SK-N-SH (cell line): ENCODE measurements around the gene CILP. TPM values are rescaled to one million over a fixed set of nuclear protein-coding genes. Genes with fewer than 3 reads are reported as not detected.

Experiments used
- CTCF ChIA-PET: fragments of 300-600, 350-600 bp; formaldehyde crosslinking; extraction: SDS; loops from one replicate; lab custom pipeline; 2021; lab: Yijun Ruan, JAX
- POLR2A ChIA-PET: fragments of 350-600 bp; sonication (Branson Sonifier 250); formaldehyde crosslinking; extraction: SDS; loops from one replicate; lab custom pipeline; 2020; ENCODE audit warnings: antibody characterized with exemption, inconsistent platforms; lab: Yijun Ruan, JAX
- DNase-seq: peaks from one replicate; pipeline ENCODE4 v3.0.0; 2012
- H2AFZ ChIP-seq: fragments of 200-600 bp; sonication (generic); 2 replicates; pipeline ENCODE4 v1.8.1; 2016; ENCODE audit warnings: antibody characterized with exemption, mild to moderate bottlenecking, low read depth
- H3F3A ChIP-seq: fragments of 200-600 bp; sonication (generic); replicated peaks from 2 replicates; pipeline ENCODE3; 2016; ENCODE audit warnings: antibody characterized with exemption, mild to moderate bottlenecking; ENCODE audit not compliant: insufficient read depth
- H3K27ac ChIP-seq, 2 experiments: fragments of 200-500 bp in 1 of 2; fragments of 200-600 bp in 1 of 2; sonication (Bioruptor generic) in 1 of 2; sonication (generic), shearing (Covaris generic) in 1 of 2; 2 replicates each; pipeline versions ENCODE4 v1.5.1 to v1.6.1; 2014 to 2016; ENCODE audit warnings: low read depth in 2 of 2, inconsistent platforms in 1 of 2, low read length in 1 of 2, mild to moderate bottlenecking in 1 of 2, mixed read lengths in 1 of 2
- H3K27me3 ChIP-seq: fragments of 200-600 bp; sonication (generic), shearing (Covaris generic); 2 replicates; pipeline ENCODE4 v1.6.1; 2016; ENCODE audit warnings: mixed run types; ENCODE audit not compliant: insufficient read depth
- H3K36me3 ChIP-seq, 2 experiments: fragments of 200-500 bp in 1 of 2; fragments of 200-600 bp in 1 of 2; sonication (Bioruptor generic) in 1 of 2; sonication (generic) in 1 of 2; replicated peaks in 1 of 2; 2 replicates each; pipeline versions ENCODE3 to v1.5.1; 2014 to 2016; ENCODE audit warnings: low read length in 1 of 2, mild to moderate bottlenecking in 1 of 2; ENCODE audit not compliant: insufficient read depth in 2 of 2, control insufficient read depth in 1 of 2
- H3K4me1 ChIP-seq, 2 experiments: fragments of 200-500 bp in 1 of 2; fragments of 200-600 bp in 1 of 2; sonication (Bioruptor generic) in 1 of 2; sonication (generic), shearing (Covaris generic) in 1 of 2; 2 replicates each; pipeline versions ENCODE4 v1.5.1 to v1.6.1; 2014 to 2016; ENCODE audit warnings: low read depth in 1 of 2, low read length in 1 of 2, mixed run types in 1 of 2; ENCODE audit not compliant: insufficient read depth in 2 of 2, control insufficient read depth in 1 of 2
- H3K4me2 ChIP-seq: fragments of 200-600 bp; sonication (generic), shearing (Covaris generic); 2 replicates; pipeline ENCODE4 v1.6.1; 2017; ENCODE audit warnings: mixed run types
- H3K4me3 ChIP-seq, 2 experiments: fragments of 200-500 bp in 1 of 2; fragments of 200-600 bp in 1 of 2; sonication (Bioruptor generic) in 1 of 2; sonication (generic), shearing (Covaris generic) in 1 of 2; 2 replicates each; pipeline versions ENCODE4 v1.5.1 to v1.8.1; 2014 to 2016; ENCODE audit warnings: low read depth in 2 of 2, inconsistent platforms in 1 of 2, low read length in 1 of 2, mild to moderate bottlenecking in 1 of 2, mixed read lengths in 1 of 2, moderate library complexity in 1 of 2
- H3K79me2 ChIP-seq: fragments of 200-600 bp; sonication (generic); 2 replicates; pipeline ENCODE4 v1.8.1; 2017; ENCODE audit warnings: mild to moderate bottlenecking; ENCODE audit not compliant: insufficient read depth
- H3K9ac ChIP-seq: fragments of 200-600 bp; sonication (generic); 2 replicates; pipeline ENCODE4 v1.6.1; 2017; ENCODE audit warnings: mixed run types
- H3K9me2 ChIP-seq: fragments of 200-600 bp; sonication (generic); 2 replicates; pipeline ENCODE4 v1.6.1; 2017; ENCODE audit warnings: mixed run types
- H3K9me3 ChIP-seq: fragments of 200-600 bp; sonication (generic); 2 replicates; pipeline ENCODE4 v1.6.1; 2017; ENCODE audit warnings: mixed run types, mild to moderate bottlenecking, moderate library complexity
- H4K20me1 ChIP-seq: fragments of 200-600 bp; sonication (generic); 2 replicates; pipeline ENCODE4 v1.6.1; 2017; ENCODE audit warnings: mild to moderate bottlenecking, mixed run types; ENCODE audit not compliant: insufficient read depth
- ELF1 ChIP-seq: IDR thresholded peaks from 2 replicates; pipeline ENCODE4 v1.4.0; 2012
- EP300 ChIP-seq, 2 experiments: IDR thresholded peaks; 2 replicates each; pipeline versions ENCODE4 v1.4.0 to v1.6.1; 2012; ENCODE audit warnings: borderline replicate concordance in 1 of 2, low read depth in 1 of 2, low read length in 1 of 2
- EZH2phosphoT487 ChIP-seq: fragments of 200-600 bp; sonication (generic); IDR thresholded peaks from 2 replicates; pipeline ENCODE4 v1.6.1; 2017; ENCODE audit warnings: low read depth, mixed run types, mild to moderate bottlenecking, antibody characterized with exemption, moderate library complexity, borderline replicate concordance
- FOXJ3 ChIP-seq: sonication (generic); formaldehyde crosslinking; IDR thresholded peaks from 2 replicates; pipeline ENCODE4 v1.5.1; 2020; ENCODE audit warnings: mild to moderate bottlenecking, missing genetic modification reagents
- FOXM1 ChIP-seq: IDR thresholded peaks from 2 replicates; pipeline ENCODE4 v1.4.0; 2012; ENCODE audit warnings: low read depth, mild to moderate bottlenecking
- GATA2 ChIP-seq: sonication (generic); formaldehyde crosslinking; IDR thresholded peaks from 2 replicates; pipeline ENCODE4 v1.5.0; 2020; ENCODE audit warnings: mild to moderate bottlenecking, missing genetic modification reagents
- IRF3 ChIP-seq: fragments of 150-350 bp; IDR thresholded peaks from 2 replicates; pipeline ENCODE4 v1.6.1; 2016; ENCODE audit warnings: mild to moderate bottlenecking, low read depth, low read length
- MXI1 ChIP-seq: IDR thresholded peaks from 2 replicates; pipeline ENCODE4 v1.6.1; 2012; ENCODE audit warnings: mild to moderate bottlenecking, low read depth, low read length, improper control_type of control experiment
- NFIC ChIP-seq: IDR thresholded peaks from 2 replicates; pipeline ENCODE4 v1.4.0; 2012; ENCODE audit warnings: borderline replicate concordance
- POLR2AphosphoS5 ChIP-seq: IDR thresholded peaks from 2 replicates; pipeline ENCODE4 v1.6.1; 2012; ENCODE audit warnings: low read depth, low read length
- RAD21 ChIP-seq: IDR thresholded peaks from 2 replicates; pipeline ENCODE4 v1.6.1; 2012; ENCODE audit warnings: mild to moderate bottlenecking, low read length
- RCOR1 ChIP-seq: fragments of 150-350 bp; IDR thresholded peaks from 2 replicates; pipeline ENCODE4 v1.6.1; 2017; ENCODE audit warnings: antibody characterized with exemption, low read length
- RFX5 ChIP-seq: IDR thresholded peaks from 2 replicates; pipeline ENCODE4 v1.6.1; 2012; ENCODE audit warnings: mild to moderate bottlenecking, improper control_type of control experiment, low read length
- RXRA ChIP-seq: IDR thresholded peaks from 2 replicates; pipeline ENCODE4 v1.4.0; 2012; ENCODE audit warnings: low read depth, mild to moderate bottlenecking, borderline replicate concordance
- SIN3A ChIP-seq: IDR thresholded peaks from 2 replicates; pipeline ENCODE4 v1.6.1; 2012; ENCODE audit warnings: low read depth, mild to moderate bottlenecking, low read length, moderate library complexity, borderline replicate concordance
- SMC3 ChIP-seq: IDR thresholded peaks from 2 replicates; pipeline ENCODE4 v1.6.1; 2012; ENCODE audit warnings: low read depth, low read length, improper control_type of control experiment
- TEAD4 ChIP-seq: IDR thresholded peaks from 2 replicates; pipeline ENCODE4 v1.4.0; 2012; ENCODE audit warnings: mild to moderate bottlenecking, borderline replicate concordance; ENCODE audit not compliant: insufficient read depth
- USF1 ChIP-seq: IDR thresholded peaks from 2 replicates; pipeline ENCODE4 v1.4.0; 2012; ENCODE audit warnings: low read depth, borderline replicate concordance
- YY1 ChIP-seq: IDR thresholded peaks from 2 replicates; pipeline ENCODE4 v1.4.0; 2012; ENCODE audit warnings: low read depth, mild to moderate bottlenecking
- whole genome bisulfite sequencing: methylation state at CpG from one replicate; pipeline ENCODE4 v1.1.6; 2017; ENCODE audit warnings: low lambda C conversion rate; 5-methylcytosine and 5-hydroxymethylcytosine counted together
- polyA plus RNA-seq, 3 experiments: library from polyadenylated mRNA; depleted of rRNA; stranded (reverse); fragments of >200 nt; gene quantifications; 2 replicates each; pipeline ENCODE4 v1.2.3, GENCODE V29; 2012
- TF ChIP-seq, protein P1 (sequence below): IDR thresholded peaks from 2 replicates; pipeline ENCODE4 v1.4.0; 2012; ENCODE audit warnings: low read depth
- TF ChIP-seq, protein P2 (sequence below): IDR thresholded peaks from 2 replicates; pipeline ENCODE4; 2012

CILP gene
- polyA plus RNA-seq, 1 of the 3 experiments (the other 2 are of a cell fraction), result 0.03 TPM

DNA sequence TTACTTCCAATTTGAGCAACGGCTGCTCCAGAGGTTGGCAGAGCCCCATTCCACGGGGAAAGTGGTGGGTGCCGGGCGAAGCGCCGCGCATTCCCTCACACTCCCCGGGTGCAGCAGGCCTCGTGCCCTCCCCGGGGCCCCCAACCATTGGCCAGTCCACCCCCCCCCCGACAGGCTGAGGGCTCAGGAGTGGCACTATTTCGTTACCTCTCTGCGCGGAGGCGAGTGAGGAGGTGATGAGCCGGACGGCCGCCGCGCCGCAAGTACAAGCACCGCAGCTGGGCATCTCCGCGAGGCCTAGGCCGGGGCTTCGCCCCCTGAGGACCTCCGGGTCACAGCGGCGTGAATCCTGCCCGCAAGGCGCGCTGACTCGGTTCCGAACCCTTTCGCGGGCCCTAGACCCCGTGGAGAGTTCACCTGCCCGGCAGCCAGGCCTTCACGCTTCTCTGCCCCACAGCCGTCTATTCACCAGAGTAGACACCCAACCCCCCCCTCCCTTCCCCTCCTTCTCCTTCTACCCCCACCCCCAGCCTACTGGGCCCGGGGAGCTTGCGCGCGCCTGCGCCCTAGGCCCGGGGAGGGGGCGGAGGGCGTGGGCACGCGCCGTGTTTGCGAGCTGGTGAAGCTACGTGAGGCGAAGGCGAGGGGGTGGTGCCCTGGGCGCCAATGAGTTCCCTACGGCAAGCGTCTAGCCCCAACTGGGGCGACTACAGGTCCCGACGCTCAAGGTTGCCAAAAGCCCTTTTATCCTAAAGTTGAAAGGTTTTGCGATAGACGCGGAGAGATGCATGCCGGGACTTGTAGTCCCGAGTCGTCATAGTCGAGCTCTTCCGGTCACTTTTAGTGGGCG, 26.2 kb downstream of the CILP start, which contains the start of gene CLPX (continued):
- no peak for TF ChIP-seq USF1
- peak; percentile 80 for TF ChIP-seq MXI1
- TF ChIP-seq TEAD4, result no peak; the same call in 1 of the 2 replicates
- TF ChIP-seq YY1, result no peak
- TF ChIP-seq IRF3, result no peak
- no peak for TF ChIP-seq FOXM1
- no peak for TF ChIP-seq SMC3
- no peak for TF ChIP-seq GATA2 (CRISPR knock-in tag)
- TF ChIP-seq EZH2phosphoT487, result no peak
- TF ChIP-seq ELF1, result peak; percentile 82
- no peak for TF ChIP-seq EP300 (IDR thresholded peaks at IDR 0.05; ENCODE audit: borderline replicate concordance in 1 of 2, low read depth in 1 of 2, low read length in 1 of 2)

DNA sequence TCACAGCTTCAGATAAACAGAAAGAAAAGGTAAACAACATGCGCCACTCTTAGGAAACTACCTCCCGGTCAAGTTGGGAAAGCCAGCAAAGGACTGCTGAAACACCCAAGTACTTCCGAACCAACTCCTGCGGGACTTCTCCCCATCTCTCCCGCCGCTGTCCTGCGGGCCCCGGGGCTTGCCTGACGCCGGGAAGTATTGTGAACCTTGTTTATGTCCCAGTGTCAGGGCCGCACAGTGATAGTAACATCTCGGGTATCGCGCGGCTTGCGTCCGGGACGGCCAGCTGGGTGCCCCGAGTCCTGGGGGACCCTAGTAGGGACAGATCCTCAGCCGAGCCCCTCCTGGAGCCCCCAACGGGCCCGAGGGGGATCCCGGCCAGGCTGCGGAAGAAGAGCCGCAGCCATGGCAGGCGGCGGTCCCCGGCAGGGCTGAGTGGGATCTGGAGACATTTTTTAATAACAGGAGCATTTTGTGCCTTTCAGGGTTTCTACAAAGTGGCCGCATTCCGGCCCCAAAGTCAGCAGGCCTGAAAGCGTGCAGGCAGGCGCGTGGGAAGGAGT, 26.9 kb downstream of the CILP start:
- peaks cover 56% of the 10 kb centered on the region for H3K79me2 ChIP-seq
- POLR2A ChIA-PET, result interaction anchor here (2.3 to 2.4 kb wide), 2 partner anchors 102 to 120 kb away, joined by 20 to 23 read pairs; partner anchors contain the start of genes PARP16 and RNU5B-1
- WGBS, result under 1% methylated on average over 22 of the region's 33 CpGs
- no peaks in the 10 kb centered on the region for H3K27me3 ChIP-seq
- no peaks in the 10 kb centered on the region for H3K9me2 ChIP-seq
- CTCF ChIA-PET, result interaction anchor here (1.6 to 7.4 kb wide), 3 partner anchors 65 to 115 kb away, joined by 3 to 72 read pairs (median 63); no protein-coding TSS in a partner anchor
- H2AFZ ChIP-seq, result peak overlapping the region; percentile 81
- peaks cover 41% of the 10 kb centered on the region for H4K20me1 ChIP-seq
- peak overlapping the region; percentile 80 for H3K4me2 ChIP-seq
- H3K27ac ChIP-seq, result peak overlapping the region; percentile 78 to 89
- H3K4me1 ChIP-seq, result peaks cover 0 to 5% of the 10 kb centered on the region in 2 experiments; a peak in 2 of 4 replicates
- H3F3A ChIP-seq, result peaks cover 3% of the 10 kb centered on the region
- H3K9me3 ChIP-seq, result no peaks in the 10 kb centered on the region
- peak overlapping the region; percentile 79 for H3K9ac ChIP-seq
- H3K36me3 ChIP-seq, result peaks cover 7 to 23% of the 10 kb centered on the region in 2 experiments
- H3K4me3 ChIP-seq, result peak overlapping the region; percentile 77 to 87
- peak; percentile 70 for DNase-seq
- no peak for TF ChIP-seq FOXM1
- TF ChIP-seq RXRA, result no peak
- TF ChIP-seq YY1, result peak; percentile 22; the same call in 1 of the 2 replicates
- no peak for TF ChIP-seq RFX5
- TF ChIP-seq ELF1, result no peak
- TF ChIP-seq EZH2phosphoT487, result no peak
- TF ChIP-seq USF1, result no peak
- TF ChIP-seq, protein P1, sequence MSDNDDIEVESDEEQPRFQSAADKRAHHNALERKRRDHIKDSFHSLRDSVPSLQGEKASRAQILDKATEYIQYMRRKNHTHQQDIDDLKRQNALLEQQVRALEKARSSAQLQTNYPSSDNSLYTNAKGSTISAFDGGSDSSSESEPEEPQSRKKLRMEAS, result peak; percentile 14; the same call in 1 of the 2 replicates
- TF ChIP-seq, protein P2, sequence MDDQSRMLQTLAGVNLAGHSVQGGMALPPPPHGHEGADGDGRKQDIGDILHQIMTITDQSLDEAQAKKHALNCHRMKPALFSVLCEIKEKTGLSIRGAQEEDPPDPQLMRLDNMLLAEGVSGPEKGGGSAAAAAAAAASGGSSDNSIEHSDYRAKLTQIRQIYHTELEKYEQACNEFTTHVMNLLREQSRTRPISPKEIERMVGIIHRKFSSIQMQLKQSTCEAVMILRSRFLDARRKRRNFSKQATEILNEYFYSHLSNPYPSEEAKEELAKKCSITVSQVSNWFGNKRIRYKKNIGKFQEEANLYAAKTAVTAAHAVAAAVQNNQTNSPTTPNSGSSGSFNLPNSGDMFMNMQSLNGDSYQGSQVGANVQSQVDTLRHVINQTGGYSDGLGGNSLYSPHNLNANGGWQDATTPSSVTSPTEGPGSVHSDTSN, result no peak
- 0 out of 2 replicates have a peak, but pooled peaks have one; percentile 16 for TF ChIP-seq TEAD4
- no peak for TF ChIP-seq POLR2AphosphoS5
- no peak for TF ChIP-seq GATA2 (CRISPR knock-in tag)
- TF ChIP-seq RCOR1, result no peak
- TF ChIP-seq EP300 (IDR thresholded peaks at IDR 0.05; ENCODE audit: borderline replicate concordance in 1 of 2, low read depth in 1 of 2, low read length in 1 of 2), result no peak
- peak; percentile 61 for TF ChIP-seq MXI1
- TF ChIP-seq RAD21, result no peak
- no peak for TF ChIP-seq FOXJ3 (CRISPR knock-in tag)
- TF ChIP-seq SIN3A, result no peak; the same call in 1 of the 2 replicates
- TF ChIP-seq NFIC, result no peak
- TF ChIP-seq IRF3, result no peak
